ENCODE results near the gene IL13RA2. TPM values are rescaled to one million over a fixed set of nuclear protein-coding genes. Genes with fewer than 3 reads are reported as not detected.

IL13RA2 gene
- polyA plus RNA-seq, 1 of the 3 experiments (the other 2 are of a cell fraction) = 8.1 TPM

DNA sequence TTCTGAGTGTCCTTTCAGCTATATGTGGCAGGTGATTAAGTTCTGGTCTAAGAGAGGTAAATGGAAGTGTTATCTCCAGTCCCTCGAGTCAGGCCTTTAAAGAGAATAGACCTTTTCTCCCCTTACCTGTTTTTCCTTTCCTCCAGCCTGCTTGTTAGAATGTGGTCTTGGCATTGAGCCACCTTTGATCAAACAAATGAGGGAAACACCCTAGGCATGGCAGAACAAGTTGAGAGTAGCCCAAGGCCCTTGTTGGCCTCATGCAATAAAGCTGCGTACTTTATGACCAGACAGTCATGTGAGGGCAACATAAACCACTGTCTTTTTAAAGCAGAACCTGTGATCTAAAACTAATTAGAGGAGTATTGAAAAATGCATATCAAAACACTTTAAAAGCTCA lies 13.2 kb upstream of the IL13RA2 start:
- H3K4me2 ChIP-seq = peak overlapping the region; percentile 16; the same call in 1 of the 2 replicates
- no peaks in the 10 kb centered on the region for H3K9me2 ChIP-seq
- H3K36me3 ChIP-seq (replicated peaks in 1 of 2; ENCODE audit: control insufficient read depth in 1 of 2, insufficient read depth in 2 of 2, low read length in 1 of 2) = no peaks in the 10 kb centered on the region
- H3K27ac ChIP-seq (ENCODE audit: low read depth in 2 of 2, low read length in 1 of 2) = peak overlapping the region; percentile 44 to 56; a peak in 3 of 4 replicates
- H2AFZ ChIP-seq (ENCODE audit: low read depth) = no peak overlapping the region
- no peak overlapping the region for H3K4me3 ChIP-seq (ENCODE audit: low read depth in 2 of 2, low read length in 1 of 2)
- ChIA-PET CTCF (interaction anchor here (0.8 to 1.4 kb wide), 2 partner anchors 10 to 13 kb away, joined by 4 to 6 read pairs; partner anchors contain the start of gene IL13RA2), POLR2A (no interaction called here)
- DNase-seq = no peak
- H3K27me3 ChIP-seq (ENCODE audit: insufficient read depth) = no peaks in the 10 kb centered on the region
- no peaks in the 10 kb centered on the region for H4K20me1 ChIP-seq (ENCODE audit: insufficient read depth)
- WGBS (ENCODE audit: low lambda C conversion rate) = 29% methylated on average over 2 of the region's 2 CpGs
- TF ChIP-seq, protein P1, sequence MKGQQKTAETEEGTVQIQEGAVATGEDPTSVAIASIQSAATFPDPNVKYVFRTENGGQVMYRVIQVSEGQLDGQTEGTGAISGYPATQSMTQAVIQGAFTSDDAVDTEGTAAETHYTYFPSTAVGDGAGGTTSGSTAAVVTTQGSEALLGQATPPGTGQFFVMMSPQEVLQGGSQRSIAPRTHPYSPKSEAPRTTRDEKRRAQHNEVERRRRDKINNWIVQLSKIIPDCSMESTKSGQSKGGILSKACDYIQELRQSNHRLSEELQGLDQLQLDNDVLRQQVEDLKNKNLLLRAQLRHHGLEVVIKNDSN (IDR thresholded peaks at IDR 0.05; ENCODE audit: borderline replicate concordance, low read depth) = no peak
- TF ChIP-seq ELF1 (IDR thresholded peaks at IDR 0.05) (no peak), CHD2 (IDR thresholded peaks at IDR 0.05; ENCODE audit: low read length, partially characterized antibody) (no peak), MEF2A (IDR thresholded peaks at IDR 0.05; ENCODE audit: borderline replicate concordance, low read depth) (no peak), TCF12 (IDR thresholded peaks at IDR 0.05) (no peak), NFIC (IDR thresholded peaks at IDR 0.05; ENCODE audit: borderline replicate concordance) (no peak), MXI1 (IDR thresholded peaks at IDR 0.05; ENCODE audit: low read depth, low read length) (no peak), RFX5 (IDR thresholded peaks at IDR 0.05; ENCODE audit: low read length) (no peak), RCOR1 (IDR thresholded peaks at IDR 0.05; ENCODE audit: low read length) (no peak), FOXJ3 (CRISPR knock-in tag; IDR thresholded peaks at IDR 0.05) (no peak), SIN3A (IDR thresholded peaks at IDR 0.05; ENCODE audit: borderline replicate concordance, low read depth, low read length) (no peak), FOSL2 (IDR thresholded peaks at IDR 0.05; ENCODE audit: borderline replicate concordance, low read depth) (no peak), RAD21 (IDR thresholded peaks at IDR 0.05; ENCODE audit: low read length) (no peak)
- TF ChIP-seq, protein P2, sequence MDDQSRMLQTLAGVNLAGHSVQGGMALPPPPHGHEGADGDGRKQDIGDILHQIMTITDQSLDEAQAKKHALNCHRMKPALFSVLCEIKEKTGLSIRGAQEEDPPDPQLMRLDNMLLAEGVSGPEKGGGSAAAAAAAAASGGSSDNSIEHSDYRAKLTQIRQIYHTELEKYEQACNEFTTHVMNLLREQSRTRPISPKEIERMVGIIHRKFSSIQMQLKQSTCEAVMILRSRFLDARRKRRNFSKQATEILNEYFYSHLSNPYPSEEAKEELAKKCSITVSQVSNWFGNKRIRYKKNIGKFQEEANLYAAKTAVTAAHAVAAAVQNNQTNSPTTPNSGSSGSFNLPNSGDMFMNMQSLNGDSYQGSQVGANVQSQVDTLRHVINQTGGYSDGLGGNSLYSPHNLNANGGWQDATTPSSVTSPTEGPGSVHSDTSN (IDR thresholded peaks at IDR 0.05) = no peak
- TF ChIP-seq, protein P3, sequence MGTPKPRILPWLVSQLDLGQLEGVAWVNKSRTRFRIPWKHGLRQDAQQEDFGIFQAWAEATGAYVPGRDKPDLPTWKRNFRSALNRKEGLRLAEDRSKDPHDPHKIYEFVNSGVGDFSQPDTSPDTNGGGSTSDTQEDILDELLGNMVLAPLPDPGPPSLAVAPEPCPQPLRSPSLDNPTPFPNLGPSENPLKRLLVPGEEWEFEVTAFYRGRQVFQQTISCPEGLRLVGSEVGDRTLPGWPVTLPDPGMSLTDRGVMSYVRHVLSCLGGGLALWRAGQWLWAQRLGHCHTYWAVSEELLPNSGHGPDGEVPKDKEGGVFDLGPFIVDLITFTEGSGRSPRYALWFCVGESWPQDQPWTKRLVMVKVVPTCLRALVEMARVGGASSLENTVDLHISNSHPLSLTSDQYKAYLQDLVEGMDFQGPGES (IDR thresholded peaks at IDR 0.05; ENCODE audit: low read depth, low read length) = no peak
- TF ChIP-seq, protein P4, sequence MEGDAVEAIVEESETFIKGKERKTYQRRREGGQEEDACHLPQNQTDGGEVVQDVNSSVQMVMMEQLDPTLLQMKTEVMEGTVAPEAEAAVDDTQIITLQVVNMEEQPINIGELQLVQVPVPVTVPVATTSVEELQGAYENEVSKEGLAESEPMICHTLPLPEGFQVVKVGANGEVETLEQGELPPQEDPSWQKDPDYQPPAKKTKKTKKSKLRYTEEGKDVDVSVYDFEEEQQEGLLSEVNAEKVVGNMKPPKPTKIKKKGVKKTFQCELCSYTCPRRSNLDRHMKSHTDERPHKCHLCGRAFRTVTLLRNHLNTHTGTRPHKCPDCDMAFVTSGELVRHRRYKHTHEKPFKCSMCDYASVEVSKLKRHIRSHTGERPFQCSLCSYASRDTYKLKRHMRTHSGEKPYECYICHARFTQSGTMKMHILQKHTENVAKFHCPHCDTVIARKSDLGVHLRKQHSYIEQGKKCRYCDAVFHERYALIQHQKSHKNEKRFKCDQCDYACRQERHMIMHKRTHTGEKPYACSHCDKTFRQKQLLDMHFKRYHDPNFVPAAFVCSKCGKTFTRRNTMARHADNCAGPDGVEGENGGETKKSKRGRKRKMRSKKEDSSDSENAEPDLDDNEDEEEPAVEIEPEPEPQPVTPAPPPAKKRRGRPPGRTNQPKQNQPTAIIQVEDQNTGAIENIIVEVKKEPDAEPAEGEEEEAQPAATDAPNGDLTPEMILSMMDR (IDR thresholded peaks at IDR 0.05) = no peak
- TF ChIP-seq, protein P5, sequence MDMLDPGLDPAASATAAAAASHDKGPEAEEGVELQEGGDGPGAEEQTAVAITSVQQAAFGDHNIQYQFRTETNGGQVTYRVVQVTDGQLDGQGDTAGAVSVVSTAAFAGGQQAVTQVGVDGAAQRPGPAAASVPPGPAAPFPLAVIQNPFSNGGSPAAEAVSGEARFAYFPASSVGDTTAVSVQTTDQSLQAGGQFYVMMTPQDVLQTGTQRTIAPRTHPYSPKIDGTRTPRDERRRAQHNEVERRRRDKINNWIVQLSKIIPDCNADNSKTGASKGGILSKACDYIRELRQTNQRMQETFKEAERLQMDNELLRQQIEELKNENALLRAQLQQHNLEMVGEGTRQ (IDR thresholded peaks at IDR 0.05; ENCODE audit: borderline replicate concordance, low read depth, low read length) = no peak
- H3K4me1 ChIP-seq (ENCODE audit: control insufficient read depth in 1 of 2, insufficient read depth in 2 of 2, low read depth in 1 of 2, low read length in 1 of 2) = no peaks in the 10 kb centered on the region
- no peaks in the 10 kb centered on the region for H3K79me2 ChIP-seq (ENCODE audit: insufficient read depth)
- peaks cover 4% of the 10 kb centered on the region for H3F3A ChIP-seq (replicated peaks; ENCODE audit: insufficient read depth)
- no peaks in the 10 kb centered on the region for H3K9me3 ChIP-seq
- no peak overlapping the region for H3K9ac ChIP-seq
